Measurements from ENCODE around the gene CASP6.

CASP6 gene

DNA sequence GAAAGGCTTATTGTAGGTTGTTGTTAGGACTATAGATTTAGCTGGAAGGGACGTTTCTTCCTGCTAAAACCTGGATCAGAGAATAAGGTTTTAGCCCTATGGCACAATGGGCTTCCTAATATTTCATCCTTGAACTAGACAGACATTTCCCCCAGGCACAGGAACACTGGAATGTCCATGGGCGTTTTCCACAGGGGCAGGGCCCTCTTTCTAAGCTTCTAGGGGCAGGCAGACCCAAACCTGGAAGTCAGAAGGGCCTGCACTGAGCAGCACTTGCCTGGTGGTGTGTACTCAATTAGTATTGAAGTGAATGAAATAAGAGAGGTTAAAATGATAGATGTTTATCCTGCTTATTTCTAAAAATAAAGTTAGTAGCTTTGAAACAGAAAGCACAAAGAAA, 41.1 kb downstream of the CASP6 start:
- Mint-ChIP-seq H3K27ac (no peak overlapping the region), H3K27me3 (ENCODE audit: low read depth) (no peaks in the 10 kb centered on the region), H3K9me3 (no peaks in the 10 kb centered on the region), H3K4me1 (no peaks in the 10 kb centered on the region), H3K36me3 (ENCODE audit: low read depth) (no peaks in the 10 kb centered on the region), H3K4me3 (no peak overlapping the region)
- TF ChIP-seq, protein P1, sequence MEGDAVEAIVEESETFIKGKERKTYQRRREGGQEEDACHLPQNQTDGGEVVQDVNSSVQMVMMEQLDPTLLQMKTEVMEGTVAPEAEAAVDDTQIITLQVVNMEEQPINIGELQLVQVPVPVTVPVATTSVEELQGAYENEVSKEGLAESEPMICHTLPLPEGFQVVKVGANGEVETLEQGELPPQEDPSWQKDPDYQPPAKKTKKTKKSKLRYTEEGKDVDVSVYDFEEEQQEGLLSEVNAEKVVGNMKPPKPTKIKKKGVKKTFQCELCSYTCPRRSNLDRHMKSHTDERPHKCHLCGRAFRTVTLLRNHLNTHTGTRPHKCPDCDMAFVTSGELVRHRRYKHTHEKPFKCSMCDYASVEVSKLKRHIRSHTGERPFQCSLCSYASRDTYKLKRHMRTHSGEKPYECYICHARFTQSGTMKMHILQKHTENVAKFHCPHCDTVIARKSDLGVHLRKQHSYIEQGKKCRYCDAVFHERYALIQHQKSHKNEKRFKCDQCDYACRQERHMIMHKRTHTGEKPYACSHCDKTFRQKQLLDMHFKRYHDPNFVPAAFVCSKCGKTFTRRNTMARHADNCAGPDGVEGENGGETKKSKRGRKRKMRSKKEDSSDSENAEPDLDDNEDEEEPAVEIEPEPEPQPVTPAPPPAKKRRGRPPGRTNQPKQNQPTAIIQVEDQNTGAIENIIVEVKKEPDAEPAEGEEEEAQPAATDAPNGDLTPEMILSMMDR (IDR thresholded peaks at IDR 0.05; ENCODE audit: unreplicated experiment in 3 of 3), result no peak

DNA sequence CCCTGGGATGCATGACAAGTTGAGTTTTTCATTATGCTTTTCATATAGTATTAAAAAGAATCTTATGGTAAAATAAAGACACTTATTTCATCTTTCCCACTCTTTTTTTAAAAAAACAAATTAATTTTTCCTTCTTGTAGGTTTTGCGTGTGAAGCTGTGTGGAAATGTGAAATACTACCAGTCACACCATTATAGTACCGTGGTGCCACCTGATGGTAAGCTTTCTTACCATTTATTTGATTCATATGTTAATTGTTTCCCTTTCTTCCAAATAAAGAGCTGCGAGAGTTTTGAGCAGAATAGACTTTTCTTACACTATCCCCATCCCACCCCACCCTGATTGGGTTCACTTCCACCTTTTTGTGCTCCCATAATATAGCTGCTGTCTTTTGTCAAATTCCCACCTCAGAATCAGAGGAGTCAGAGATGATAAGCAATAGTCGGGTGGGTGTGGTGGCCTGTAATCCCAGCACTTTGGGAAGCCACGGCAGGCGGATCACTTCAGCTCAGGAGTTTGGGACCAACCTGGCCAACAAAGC, 44.3 kb downstream of the CASP6 start:
- no peak overlapping the region for H3K4me3 Mint-ChIP-seq
- peaks cover 5% of the 10 kb centered on the region for H3K9me3 Mint-ChIP-seq

DNA sequence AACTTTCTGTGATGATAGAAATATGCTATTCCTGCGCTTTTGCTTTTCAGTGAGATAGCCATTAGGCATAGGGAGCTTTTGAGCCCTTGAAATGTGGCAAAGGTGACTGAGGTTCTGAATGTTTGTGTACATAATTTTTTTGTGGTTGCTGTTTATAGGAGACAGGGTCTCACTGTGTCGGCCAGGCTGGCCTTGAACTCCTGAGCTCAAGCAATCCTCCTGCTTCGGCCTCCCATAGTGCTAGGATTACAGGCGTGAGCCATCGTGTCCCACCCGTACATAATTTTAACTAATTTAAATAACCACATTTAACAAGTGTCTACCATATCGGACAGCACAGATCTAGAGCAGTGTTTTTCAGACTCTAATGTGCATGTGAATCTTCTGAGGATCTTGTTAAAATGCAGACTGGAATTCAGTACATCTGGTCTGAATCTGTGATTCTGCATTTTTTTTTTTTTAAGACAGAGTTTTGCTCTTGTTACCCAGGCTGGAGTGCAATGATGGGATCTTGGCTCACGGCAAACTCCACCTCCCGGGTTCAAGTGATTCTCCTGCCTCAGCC, 45.3 kb downstream of the CASP6 start:
- Mint-ChIP-seq H3K27me3 (ENCODE audit: low read depth) (no peaks in the 10 kb centered on the region), H3K27ac (no peak overlapping the region)

More for the DNA sequence above, 44.3 kb downstream of the CASP6 start:
- Mint-ChIP-seq H3K4me1 (no peaks in the 10 kb centered on the region), H3K27me3 (ENCODE audit: low read depth) (no peaks in the 10 kb centered on the region), H3K27ac (no peak overlapping the region), H3K36me3 (ENCODE audit: low read depth) (no peaks in the 10 kb centered on the region)
- TF ChIP-seq, protein P1 (IDR thresholded peaks at IDR 0.05; ENCODE audit: unreplicated experiment in 3 of 3), result peak in 2 of 3 experiments; percentile 12 to 17

DNA sequence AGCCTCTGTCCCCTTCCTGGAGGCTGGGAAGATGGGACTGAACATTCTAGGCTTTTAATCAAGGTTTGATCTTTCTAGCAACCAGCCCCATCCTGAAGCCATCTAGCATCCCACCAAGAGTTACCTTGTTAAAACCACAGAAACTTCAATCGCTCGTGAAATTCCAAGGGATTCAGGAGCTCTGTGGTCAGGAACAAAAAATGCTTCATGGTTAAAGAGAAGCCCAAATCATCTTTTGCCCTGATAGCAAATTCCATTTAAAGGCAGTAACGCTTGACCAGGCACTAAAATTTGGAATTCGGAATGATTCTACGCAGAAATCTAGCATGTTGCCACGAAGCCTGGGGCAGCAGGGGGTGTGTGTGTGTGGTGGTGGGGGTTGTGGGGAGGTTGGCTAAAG, 47.8 kb downstream of the CASP6 start:
- Mint-ChIP-seq H3K27me3 (ENCODE audit: low read depth) (no peaks in the 10 kb centered on the region), H3K4me3 (no peak overlapping the region), H3K27ac (no peak overlapping the region), H3K4me1 (no peaks in the 10 kb centered on the region), H3K9me3 (peaks cover 21% of the 10 kb centered on the region), H3K36me3 (ENCODE audit: low read depth) (peaks cover 14% of the 10 kb centered on the region)
- TF ChIP-seq, protein P1 (IDR thresholded peaks at IDR 0.05; ENCODE audit: unreplicated experiment in 3 of 3), result no peak

More for the DNA sequence above, 45.3 kb downstream of the CASP6 start:
- no peak overlapping the region for H3K4me3 Mint-ChIP-seq
- peaks cover 7% of the 10 kb centered on the region for H3K9me3 Mint-ChIP-seq
- TF ChIP-seq, protein P1 (IDR thresholded peaks at IDR 0.05; ENCODE audit: unreplicated experiment in 3 of 3), result no peak
- no peaks in the 10 kb centered on the region for H3K36me3 Mint-ChIP-seq (ENCODE audit: low read depth)
- no peaks in the 10 kb centered on the region for H3K4me1 Mint-ChIP-seq

DNA sequence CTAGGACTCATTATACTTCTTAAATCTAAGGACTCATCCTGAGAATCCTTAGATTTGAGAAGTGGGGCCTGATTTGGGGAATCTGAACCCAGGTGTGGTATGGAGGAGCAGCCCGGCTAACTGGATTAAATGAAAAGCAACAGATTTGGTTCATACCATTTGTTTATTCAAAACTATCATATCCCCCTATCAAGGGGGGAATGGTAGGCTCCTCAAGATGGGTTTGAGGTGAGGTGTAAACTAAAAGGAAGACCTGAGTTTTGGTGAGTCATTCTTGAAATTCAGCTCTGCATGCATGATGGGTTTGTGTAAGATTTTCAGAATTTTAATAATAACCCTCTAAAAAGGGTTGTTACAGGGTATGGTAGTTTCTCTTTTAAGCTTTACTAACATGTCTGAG, 53.4 kb downstream of the CASP6 start:
- H3K36me3 Mint-ChIP-seq (ENCODE audit: low read depth), result peaks cover 17% of the 10 kb centered on the region
- TF ChIP-seq, protein P1 (IDR thresholded peaks at IDR 0.05; ENCODE audit: unreplicated experiment in 3 of 3), result no peak

DNA sequence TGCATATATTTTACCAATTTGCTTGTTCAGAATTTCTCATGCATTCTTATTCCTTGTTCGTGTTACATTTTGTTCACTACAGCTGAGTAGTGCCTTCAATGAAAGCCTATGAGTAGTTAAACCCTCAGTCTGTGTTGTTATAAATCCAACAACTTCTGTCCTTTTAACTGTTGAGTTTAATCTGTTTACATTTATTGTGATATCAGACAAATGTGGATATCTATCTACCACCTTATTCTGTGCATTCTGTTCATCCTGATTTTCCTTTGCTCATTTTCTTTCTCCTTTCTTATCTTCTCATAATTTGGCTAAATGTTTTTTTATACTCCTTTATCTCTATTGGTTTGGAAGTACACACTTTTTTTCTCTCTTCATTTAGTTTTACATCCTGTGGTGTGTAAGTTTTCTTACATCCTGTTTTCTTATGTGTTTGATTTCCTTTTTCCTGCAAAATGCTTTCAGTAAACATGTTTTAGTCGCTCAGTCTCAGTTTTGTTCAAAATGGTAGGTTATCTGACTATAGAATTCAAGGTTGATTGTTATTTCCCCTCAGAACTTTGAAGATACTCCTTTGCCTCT, 54.2 kb downstream of the CASP6 start:
- Mint-ChIP-seq H3K4me3 (no peak overlapping the region), H3K27ac (no peak overlapping the region), H3K9me3 (peaks cover 26% of the 10 kb centered on the region), H3K27me3 (ENCODE audit: low read depth) (no peaks in the 10 kb centered on the region), H3K36me3 (ENCODE audit: low read depth) (peaks cover 17% of the 10 kb centered on the region), H3K4me1 (no peaks in the 10 kb centered on the region)
- TF ChIP-seq, protein P1 (IDR thresholded peaks at IDR 0.05; ENCODE audit: unreplicated experiment in 3 of 3), result no peak

More for the DNA sequence above, 53.4 kb downstream of the CASP6 start:
- H3K9me3 Mint-ChIP-seq, result peaks cover 31% of the 10 kb centered on the region
- H3K4me3 Mint-ChIP-seq, result no peak overlapping the region
- H3K27ac Mint-ChIP-seq, result no peak overlapping the region
- no peaks in the 10 kb centered on the region for H3K27me3 Mint-ChIP-seq (ENCODE audit: low read depth)
- no peaks in the 10 kb centered on the region for H3K4me1 Mint-ChIP-seq
